NCI-H2196 (cell line): ENCODE measurements around the gene ST3GAL4.
"Not testable (repeated sequence)": the region's sequence is repeated elsewhere in the genome, so short reads cannot be mapped to it uniquely, and the experiment has no call there.

ENCODE experiments used
- DNase-seq: peaks from one replicate; lab custom pipeline; 2025; ENCODE audit not compliant: unreplicated experiment; lab: John Stamatoyannopoulos, UW

ST3GAL4 gene

DNA sequence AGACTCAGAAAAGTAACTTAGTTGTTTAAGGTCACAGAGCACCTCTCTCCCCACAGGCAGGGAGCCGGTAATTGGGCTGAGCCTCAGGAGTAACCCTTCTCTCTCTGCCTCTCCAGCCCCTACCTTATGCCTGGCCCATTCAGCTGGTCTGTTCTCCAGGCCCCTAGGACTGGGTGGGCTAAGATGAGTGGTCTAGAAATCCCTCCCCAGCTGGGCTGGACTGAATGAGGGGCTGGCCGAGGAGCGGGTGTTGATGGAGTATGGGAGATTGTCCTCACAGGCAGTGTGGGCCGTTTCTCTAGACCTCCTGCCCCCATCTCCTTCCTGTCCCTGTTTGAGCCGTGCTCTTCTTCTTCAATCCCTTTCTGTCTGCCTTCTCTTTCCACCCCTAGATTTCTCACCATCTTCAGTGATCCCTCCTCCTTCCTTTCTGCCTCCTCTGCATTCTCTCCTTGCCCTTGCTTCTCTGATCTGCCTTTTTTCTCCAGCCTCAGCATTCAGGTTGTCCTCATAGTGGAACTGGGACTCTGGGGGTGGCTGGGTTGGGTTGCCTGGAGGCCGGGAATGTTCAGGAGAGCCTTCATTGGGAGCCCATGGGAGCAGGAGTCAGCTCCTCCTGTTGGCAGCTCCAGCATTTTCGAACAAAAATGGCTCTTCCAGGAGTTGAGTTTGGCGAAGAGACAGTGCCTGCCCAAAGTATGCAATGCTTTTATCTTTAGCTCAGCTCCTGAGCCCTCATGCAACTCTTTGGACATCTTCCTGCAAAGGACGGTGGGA is 7.6 kb downstream of the ST3GAL4 start:
- no peak for DNase-seq

- DNase-seq: no peak
These were observed 8.3 kb downstream of the ST3GAL4 start for GRCh38 chr11:126363706-126364248.

GRCh38 chr11:126364735-126365134 is 9.2 kb downstream of the ST3GAL4 start:
- DNase-seq: not testable (repeated sequence)

DNA sequence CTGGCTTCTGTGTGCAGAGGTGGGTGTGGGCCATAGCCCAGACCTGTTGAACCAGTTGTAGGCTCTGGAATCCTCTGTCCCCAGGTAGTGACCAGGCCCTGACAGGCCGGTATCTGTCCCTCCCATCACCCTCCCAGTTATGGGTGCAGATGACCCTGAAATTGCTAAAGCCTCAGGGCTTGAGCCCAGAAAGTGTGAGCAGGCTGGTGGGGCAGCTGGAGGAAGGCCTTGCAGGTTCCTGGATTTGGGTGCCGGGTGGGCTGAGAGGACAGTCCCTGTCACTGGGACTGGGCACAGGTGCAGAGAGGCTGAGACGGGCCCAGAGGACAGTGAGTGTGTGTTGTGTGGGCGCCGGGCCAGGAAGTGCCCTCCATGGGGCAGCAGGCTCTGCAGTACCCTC is 10.0 kb downstream of the ST3GAL4 start:
- not testable (repeated sequence) for DNase-seq

DNA sequence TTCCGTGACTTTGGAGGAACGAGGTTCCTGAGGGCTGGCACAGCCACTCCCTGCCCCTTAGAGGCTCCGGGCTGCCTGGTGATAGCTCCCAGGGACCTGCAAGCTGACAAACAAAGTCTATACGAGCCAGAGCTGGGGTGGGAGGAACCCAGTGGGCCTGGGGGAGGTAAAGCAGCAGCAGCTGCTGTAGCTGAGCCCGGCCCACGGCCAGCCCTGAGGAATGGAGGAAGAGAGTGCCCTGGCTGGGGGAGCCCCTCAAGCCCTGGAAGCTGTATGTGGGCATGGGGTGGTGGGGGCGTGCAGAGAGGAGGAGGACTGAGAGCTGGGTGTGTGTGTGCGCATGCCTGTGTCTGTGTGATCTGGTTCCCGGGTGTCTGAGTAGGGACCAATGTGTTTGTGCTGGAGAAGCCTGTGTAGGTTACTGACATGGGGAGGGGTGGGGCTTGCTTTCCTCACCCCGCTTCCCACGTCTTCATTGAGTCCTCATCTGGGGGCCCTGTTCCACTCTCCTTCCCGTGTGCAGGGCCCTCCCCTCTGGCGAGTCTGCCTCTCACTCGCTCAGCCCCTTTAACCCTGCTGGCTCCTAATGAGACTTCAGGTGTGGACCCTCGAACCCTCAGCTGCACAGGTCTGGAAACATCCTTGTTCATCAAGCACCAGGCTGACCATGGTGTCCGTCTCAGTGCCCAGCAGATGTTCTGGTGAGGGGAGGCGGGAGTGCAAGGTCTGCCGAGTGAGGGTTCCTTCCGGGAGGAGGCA is 10.8 kb downstream of the ST3GAL4 start:
- no peak for DNase-seq

GRCh38 chr11:126366823-126367654 is 11.6 kb downstream of the ST3GAL4 start:
- DNase-seq: not testable (repeated sequence)

GRCh38 chr11:126367806-126368205 is 12.3 kb downstream of the ST3GAL4 start:
- DNase-seq: not testable (repeated sequence)

- DNase-seq: peak; percentile 81
These were observed 13.0 kb downstream of the ST3GAL4 start for GRCh38 chr11:126368336-126369119.

GRCh38 chr11:126370016-126370415 is 14.5 kb downstream of the ST3GAL4 start:
- DNase-seq: no peak

DNA sequence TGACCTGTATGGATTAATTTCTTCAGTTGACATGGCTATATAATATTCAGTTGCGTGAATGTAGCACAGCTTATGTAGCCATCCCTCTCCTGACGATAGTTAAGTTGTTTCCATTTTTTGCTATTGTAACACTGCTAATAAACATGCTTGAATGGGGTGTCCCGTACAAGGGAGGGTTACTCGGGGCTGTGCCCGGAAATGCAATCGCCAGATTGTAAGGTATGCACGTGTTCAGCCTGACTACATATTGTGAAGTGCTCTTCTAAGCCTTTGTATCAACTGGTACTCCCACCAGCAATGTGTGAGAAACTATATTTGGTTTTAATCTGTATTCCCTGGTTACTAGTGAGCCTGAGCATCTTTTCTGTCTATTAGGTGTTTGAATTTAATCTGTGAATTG is 16.1 kb downstream of the ST3GAL4 start:
- no peak for DNase-seq

GRCh38 chr11:126373389-126374066 is 18.0 kb downstream of the ST3GAL4 start:
- DNase-seq: peak; percentile 61

DNA sequence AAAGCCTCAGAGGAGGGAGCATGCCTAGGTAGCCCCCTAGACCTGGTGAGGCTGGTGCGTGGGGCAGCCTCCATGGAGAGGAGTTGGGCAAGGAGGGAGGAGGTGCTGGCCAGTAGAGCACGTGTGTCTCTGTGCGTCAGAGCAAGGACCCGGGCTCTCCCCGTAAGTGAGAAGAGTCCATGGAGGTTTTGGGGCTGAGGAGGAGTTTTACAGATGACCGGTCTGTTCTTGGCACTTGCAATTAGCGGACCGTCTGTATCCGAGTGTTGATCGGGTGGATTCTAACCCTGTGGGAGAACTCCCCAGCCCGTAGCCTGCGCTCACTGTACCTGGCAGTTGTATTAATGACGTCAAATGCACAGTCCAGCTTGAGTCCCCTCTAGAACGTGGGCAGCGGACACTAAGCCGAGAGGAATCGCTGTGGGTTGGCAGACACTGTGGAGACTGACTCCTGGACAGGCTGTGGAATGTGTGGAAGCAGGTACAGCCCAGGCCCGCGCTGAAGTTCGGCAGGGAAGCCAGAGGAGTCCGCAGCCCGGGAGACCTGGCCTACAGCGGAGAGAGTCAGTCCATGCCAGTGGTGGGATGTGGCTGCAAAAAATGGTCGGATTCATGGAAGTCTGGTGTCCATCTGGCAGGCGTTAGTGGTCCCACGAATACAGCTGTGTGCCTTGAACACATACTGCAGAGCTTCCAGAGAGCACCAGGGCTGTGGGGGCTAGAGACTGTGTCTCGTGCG is 19.2 kb downstream of the ST3GAL4 start:
- DNase-seq: not testable (repeated sequence)

GRCh38 chr11:126375726-126376125 is 20.2 kb downstream of the ST3GAL4 start:
- DNase-seq: no peak

GRCh38 chr11:126378763-126379162 is 23.3 kb downstream of the ST3GAL4 start:
- no peak for DNase-seq

DNA sequence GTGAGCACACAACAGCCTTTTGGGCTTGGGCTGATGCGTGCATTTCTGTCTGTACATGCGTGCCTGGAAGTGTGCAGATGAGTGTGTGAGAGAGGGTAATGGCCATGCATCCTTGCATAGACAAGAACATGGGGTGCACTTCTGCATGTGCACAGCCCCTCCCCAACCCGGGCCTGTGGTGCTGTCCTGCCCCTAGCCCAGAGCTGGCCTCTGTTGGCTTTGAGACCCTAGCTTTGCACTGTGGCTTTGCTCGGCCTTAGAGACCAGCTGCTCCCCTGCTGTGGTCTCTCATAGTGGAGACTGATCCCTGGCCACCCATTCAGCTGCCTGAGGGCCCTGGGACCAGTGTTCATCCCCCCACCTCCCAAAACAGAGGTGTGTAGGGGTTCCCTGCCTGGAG is 25.4 kb downstream of the ST3GAL4 start:
- DNase-seq: no peak

DNA sequence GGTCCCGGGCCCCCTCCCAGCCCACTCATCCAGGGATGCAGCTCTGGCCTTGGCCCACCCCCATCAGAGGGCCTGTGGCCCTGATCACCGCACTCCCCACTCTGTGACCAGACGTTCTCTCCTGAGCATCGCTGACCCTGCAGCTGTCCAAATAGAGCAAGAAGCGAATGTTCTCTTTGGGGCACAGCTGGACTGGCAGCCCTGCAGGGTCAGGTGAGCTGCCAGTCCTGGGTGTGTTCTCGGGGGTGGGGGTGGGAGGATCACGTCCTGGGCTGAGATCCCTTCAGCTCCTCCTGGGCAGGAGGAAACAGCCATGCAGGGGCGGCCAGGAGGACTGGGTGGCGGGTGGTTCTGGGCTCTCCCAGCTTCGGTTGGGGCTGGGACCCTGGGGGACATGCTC is 26.5 kb downstream of the ST3GAL4 start:
- not testable (repeated sequence) for DNase-seq

GRCh38 chr11:126382641-126383040 is 27.2 kb downstream of the ST3GAL4 start:
- DNase-seq: not testable (repeated sequence)

DNA sequence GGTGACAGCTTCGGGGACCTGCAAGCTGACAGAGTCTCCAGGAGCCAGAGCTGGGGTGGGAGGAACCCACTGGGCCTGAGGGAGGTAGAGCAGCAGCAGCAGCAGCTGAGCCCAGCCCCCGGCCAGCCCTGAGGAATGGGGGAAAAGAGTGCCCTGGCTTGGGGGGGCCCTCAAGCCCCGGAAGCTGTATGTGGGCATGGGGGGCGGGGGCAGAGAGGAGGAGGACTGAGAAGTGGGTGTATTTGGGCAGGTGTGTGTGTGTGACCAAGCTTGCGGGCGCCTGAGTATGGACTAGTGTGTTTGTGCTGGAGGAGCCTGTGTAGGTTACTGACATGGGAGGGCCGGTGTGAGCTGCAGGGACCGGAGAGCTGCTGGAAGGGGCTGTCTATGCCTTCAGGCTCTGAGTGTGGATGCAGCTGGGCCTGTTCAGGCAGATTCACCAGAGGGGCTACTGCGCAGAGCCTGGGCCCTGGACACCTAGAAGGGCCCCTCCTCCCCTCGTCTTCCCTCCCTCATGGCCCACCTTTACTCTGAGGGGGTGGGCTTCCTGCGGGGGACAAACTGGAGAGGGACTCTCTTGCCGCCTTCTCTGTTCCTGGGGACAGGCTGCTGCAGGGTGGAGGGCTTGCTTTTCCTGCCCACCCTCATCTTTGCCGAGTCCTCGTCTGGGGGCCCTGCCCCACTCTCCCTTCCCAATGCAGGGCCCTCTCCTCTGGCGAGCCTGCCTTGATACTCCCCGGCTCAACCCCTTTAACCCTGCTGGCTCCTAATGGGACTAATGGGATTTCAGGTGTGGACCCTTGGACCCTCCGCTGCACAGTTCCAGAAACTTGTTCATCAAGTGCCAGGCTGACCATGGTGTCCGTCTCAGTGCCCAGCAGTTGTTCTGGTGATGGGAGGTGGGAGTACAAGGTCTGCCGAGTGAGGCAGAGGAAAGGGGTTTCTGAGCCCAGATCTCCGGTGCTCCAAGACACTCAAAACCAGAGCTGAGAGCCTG is 28.2 kb downstream of the ST3GAL4 start:
- no peak for DNase-seq
